H1 (cell line): ENCODE data around the gene KCNH8. TPM values are rescaled to one million over a fixed set of nuclear protein-coding genes. Genes with fewer than 3 reads are reported as not detected.

Source experiments
- CTCF ChIA-PET: fragments of 300-600 bp; sonication (Branson Sonifier 250); formaldehyde crosslinking; loops from one replicate; lab custom pipeline; 2021; ENCODE audit not compliant: partially characterized antibody; lab: Charles Lee
- POLR2A ChIA-PET: fragments of 300-600 bp; sonication (Branson Sonifier 250); formaldehyde crosslinking; loops from one replicate; lab custom pipeline; 2021; ENCODE audit warnings: inconsistent platforms; ENCODE audit not compliant: partially characterized antibody; lab: Charles Lee
- DNase-seq, 2 experiments: peaks; one replicate each; pipeline versions ENCODE4 v3.0.0 to v3.0.0-alpha.2; 2010 to 2022; ENCODE audit warnings: low spot score in 2 of 2, low read depth in 1 of 2, mixed read lengths in 1 of 2
- FAIRE-seq: peaks from 2 replicates; lab custom pipeline; 2011; peaks lifted over from hg19 to GRCh38; lab: Jason Lieb, UNC
- H2AFZ ChIP-seq: 2 replicates; pipeline ENCODE4 v1.8.1; 2012; ENCODE audit warnings: low read length, inconsistent platforms
- H2AK5ac ChIP-seq: 2 replicates; pipeline ENCODE4 v1.6.1; 2013; ENCODE audit warnings: low read depth, low read length
- H2BK120ac ChIP-seq: replicated peaks from 2 replicates; pipeline ENCODE3; 2013; ENCODE audit warnings: low read depth, low read length, inconsistent platforms
- H2BK12ac ChIP-seq: 2 replicates; pipeline ENCODE4 v1.6.1; 2013; ENCODE audit warnings: low read depth, low read length
- H2BK15ac ChIP-seq: 2 replicates; pipeline ENCODE4 v1.6.1; 2013; ENCODE audit warnings: low read length
- H2BK20ac ChIP-seq: 2 replicates; pipeline ENCODE4 v1.6.1; 2013; ENCODE audit warnings: low read length
- H2BK5ac ChIP-seq: 2 replicates; pipeline ENCODE4 v1.6.1; 2013; ENCODE audit warnings: low read depth, low read length
- H3K14ac ChIP-seq: 2 replicates; pipeline ENCODE4 v1.6.1; 2013; ENCODE audit warnings: inconsistent platforms; ENCODE audit not compliant: insufficient read length
- H3K18ac ChIP-seq: 2 replicates; pipeline ENCODE4 v1.6.1; 2013; ENCODE audit warnings: low read length; ENCODE audit errors: extremely low read depth
- H3K23ac ChIP-seq: 2 replicates; pipeline ENCODE4 v1.6.1; 2013; ENCODE audit warnings: inconsistent platforms; ENCODE audit not compliant: insufficient read length
- H3K23me2 ChIP-seq: 2 replicates; pipeline ENCODE4 v1.6.1; 2013; ENCODE audit warnings: low read depth, low read length
- H3K27ac ChIP-seq: 2 replicates; pipeline ENCODE4 v1.6.1; 2011; ENCODE audit warnings: low read depth, low read length, inconsistent platforms
- H3K27me3 ChIP-seq, 4 experiments: replicated peaks in 1 of 4; 1 replicate in 1 of 4; 2 replicates in 3 of 4; pipeline versions ENCODE4 v1.6.1 to v1.8.1; 2011 to 2013; ENCODE audit warnings: low read length in 3 of 4, mild to moderate bottlenecking in 3 of 4, inconsistent platforms in 2 of 4, mixed read lengths in 2 of 4, moderate library complexity in 1 of 4; ENCODE audit not compliant: control insufficient read depth in 3 of 4, insufficient read depth in 3 of 4; ENCODE audit errors: extremely low read depth in 1 of 4
- H3K36me3 ChIP-seq, 4 experiments: 2 replicates each; pipeline versions ENCODE4 v1.6.1 to v1.8.1; 2011 to 2013; ENCODE audit warnings: mild to moderate bottlenecking in 4 of 4, low read length in 3 of 4, moderate library complexity in 2 of 4, control low read depth in 1 of 4, inconsistent platforms in 1 of 4; ENCODE audit not compliant: insufficient read depth in 4 of 4, control insufficient read depth in 2 of 4
- H3K4ac ChIP-seq: replicated peaks from 2 replicates; pipeline ENCODE3; 2013; ENCODE audit warnings: low read length, low read depth, mixed read lengths, inconsistent platforms; ENCODE audit not compliant: insufficient read length
- H3K4me1 ChIP-seq, 4 experiments: replicated peaks in 1 of 4; 1 replicate in 1 of 4; 2 replicates in 3 of 4; pipeline versions ENCODE4 v1.6.1 to v1.8.1; 2011 to 2013; ENCODE audit warnings: low read length in 3 of 4, inconsistent platforms in 2 of 4, mixed read lengths in 1 of 4; ENCODE audit not compliant: insufficient read depth in 4 of 4, control insufficient read depth in 3 of 4
- H3K4me2 ChIP-seq, 2 experiments: 2 replicates each; pipeline versions ENCODE4 v1.6.1 to v1.8.1; 2011 to 2013; ENCODE audit warnings: low read depth in 2 of 2, low read length in 2 of 2, control low read depth in 1 of 2, inconsistent platforms in 1 of 2, mild to moderate bottlenecking in 1 of 2; ENCODE audit not compliant: insufficient read depth in 1 of 2
- H3K4me3 ChIP-seq, 4 experiments: fragments of 200-600, 300-600 bp in 1 of 4; sonication (generic), shearing (Covaris generic), sonication (Bioruptor Twin) in 1 of 4; 2 replicates each; pipeline versions ENCODE4 v1.5.1 to v1.8.1; 2011 to 2016; ENCODE audit warnings: low read length in 4 of 4, low read depth in 3 of 4, control low read depth in 2 of 4, inconsistent platforms in 2 of 4, mild to moderate bottlenecking in 2 of 4, mixed read lengths in 1 of 4, moderate library complexity in 1 of 4; ENCODE audit not compliant: insufficient read depth in 2 of 4; ENCODE audit errors: extremely low read depth in 1 of 4
- H3K56ac ChIP-seq: replicated peaks from 2 replicates; pipeline ENCODE3; 2013; ENCODE audit warnings: low read depth, mild to moderate bottlenecking, mixed read lengths, low read length, inconsistent platforms; ENCODE audit not compliant: insufficient read length
- H3K79me1 ChIP-seq: 2 replicates; pipeline ENCODE4 v1.6.1; 2013; ENCODE audit warnings: low read depth, low read length, control low read depth
- H3K79me2 ChIP-seq, 2 experiments: 2 replicates each; pipeline versions ENCODE4 v1.6.1 to v1.8.1; 2012 to 2013; ENCODE audit warnings: low read length in 2 of 2, mild to moderate bottlenecking in 2 of 2, inconsistent platforms in 1 of 2; ENCODE audit not compliant: insufficient read depth in 2 of 2, control insufficient read depth in 1 of 2
- H3K9ac ChIP-seq, 4 experiments: replicated peaks in 1 of 4; 1 replicate in 1 of 4; 2 replicates in 3 of 4; pipeline versions ENCODE4 v1.6.1 to v1.8.1; 2011 to 2013; ENCODE audit warnings: low read depth in 3 of 4, low read length in 3 of 4, control low read depth in 2 of 4, mild to moderate bottlenecking in 2 of 4, moderate library complexity in 2 of 4, inconsistent platforms in 1 of 4; ENCODE audit errors: extremely low read depth in 1 of 4
- H3K9me3 ChIP-seq, 2 experiments: 2 replicates each; pipeline versions ENCODE4 v1.6.1 to v1.8.1; 2012 to 2013; ENCODE audit warnings: mild to moderate bottlenecking in 2 of 2, moderate library complexity in 2 of 2, control low read depth in 1 of 2, inconsistent platforms in 1 of 2, low read depth in 1 of 2, low read length in 1 of 2, mixed read lengths in 1 of 2; ENCODE audit not compliant: insufficient read depth in 2 of 2
- H4K20me1 ChIP-seq, 2 experiments: replicated peaks in 1 of 2; 2 replicates each; pipeline versions ENCODE3 to v1.8.1; 2011 to 2013; ENCODE audit warnings: inconsistent platforms in 2 of 2, low read length in 2 of 2, mild to moderate bottlenecking in 1 of 2; ENCODE audit not compliant: insufficient read depth in 2 of 2, control insufficient read depth in 1 of 2
- H4K5ac ChIP-seq: 2 replicates; pipeline ENCODE4 v1.6.1; 2013; ENCODE audit warnings: low read length, low read depth, mixed read lengths, inconsistent platforms; ENCODE audit not compliant: insufficient read length
- H4K8ac ChIP-seq: 2 replicates; pipeline ENCODE4 v1.8.0; 2013; ENCODE audit warnings: mild to moderate bottlenecking, moderate library complexity, low read length, inconsistent platforms; ENCODE audit not compliant: insufficient read depth; ENCODE audit errors: extremely low read depth
- H4K91ac ChIP-seq: replicated peaks from 2 replicates; pipeline ENCODE3; 2013; ENCODE audit warnings: low read length, mixed read lengths, inconsistent platforms; ENCODE audit not compliant: insufficient read length
- ATF3 ChIP-seq: IDR thresholded peaks from 2 replicates; pipeline ENCODE4 v1.6.1; 2011; ENCODE audit warnings: low read depth, mild to moderate bottlenecking, low read length; ENCODE audit not compliant: insufficient read depth
- BCL11A ChIP-seq, 2 experiments: IDR thresholded peaks; one replicate each; pipeline ENCODE4 v1.6.1; 2011; ENCODE audit warnings: low read depth in 2 of 2, low read length in 2 of 2, mild to moderate bottlenecking in 2 of 2
- NANOG ChIP-seq: IDR thresholded peaks from 2 replicates; pipeline ENCODE4 v1.6.1; 2011; ENCODE audit warnings: low read length, low read depth, mild to moderate bottlenecking, inconsistent platforms; ENCODE audit not compliant: insufficient read depth, poor library complexity, severe bottlenecking
- POLR2AphosphoS5 ChIP-seq: IDR thresholded peaks from 2 replicates; pipeline ENCODE4 v1.6.1; 2011; ENCODE audit warnings: low read depth, low read length
- RBBP5 ChIP-seq: IDR thresholded peaks from 2 replicates; pipeline ENCODE4 v1.7.1; 2012; ENCODE audit warnings: low read depth, mild to moderate bottlenecking, inconsistent platforms, low read length, moderate library complexity, borderline replicate concordance
- RXRA ChIP-seq: IDR thresholded peaks from 2 replicates; pipeline ENCODE4 v1.6.1; 2011; ENCODE audit warnings: low read depth, mild to moderate bottlenecking, low read length, moderate library complexity; ENCODE audit not compliant: insufficient read depth
- WGBS, 2 experiments: shearing (Covaris generic) in 1 of 2; methylation state at CpG; one replicate each; pipeline versions ENCODE4 v1.1.6 to v1.1.7; 2013 to 2015; ENCODE audit warnings: low lambda C conversion rate in 2 of 2, mixed read lengths in 2 of 2, inconsistent platforms in 1 of 2, low coverage in 1 of 2, missing lambda C conversion rate in 1 of 2; ENCODE audit not compliant: insufficient replicate concordance in 2 of 2, insufficient coverage in 1 of 2, insufficient read length in 1 of 2; ENCODE audit errors: extremely low coverage in 1 of 2, missing lambda C conversion rate in 1 of 2; 5-methylcytosine and 5-hydroxymethylcytosine counted together
- polyA plus RNA-seq, 7 experiments: library from polyadenylated mRNA; depleted of rRNA in 3 of 7; stranded (reverse) in 5 of 7; unstranded in 2 of 7; fragments of >200 nt in 5 of 7; fragments of 200-250 nt in 2 of 7; gene quantifications; 1 replicate in 5 of 7; 2 replicates in 1 of 7; 4 replicates in 1 of 7; pipeline versions ENCODE4 v1.2.1 to v1.2.3, GENCODE V29; 2011 to 2013; ENCODE audit warnings: missing spikeins in 2 of 7, mixed read lengths in 2 of 7
- total RNA-seq: library from RNA; stranded (reverse); fragmentation: NEBNext Ultra II Directional; extraction: Animal tissue kit (Norgen Biotek cat#: 25700); gene quantifications from 2 replicates; pipeline ENCODE4 v1.2.1, GENCODE V29; 2021

KCNH8 gene
- total and polyA plus RNA-seq, 2 of the 8 experiments (the other 6 are each of a cell fraction or from before 2014, with no cell fraction given) = 2.2 to 2.4 TPM

GRCh38 chr3:19254784-19255338 is 106.6 kb downstream of the KCNH8 start:
- H3K23me2 ChIP-seq = no peaks in the 10 kb centered on the region
- H2BK15ac ChIP-seq = no peak overlapping the region
- H3K79me2 ChIP-seq = no peaks in the 10 kb centered on the region
- H2AFZ ChIP-seq = no peak overlapping the region
- POLR2A ChIA-PET = no interaction called here
- no peak overlapping the region for H3K56ac ChIP-seq
- H3K4me3 ChIP-seq = no peak overlapping the region
- WGBS, 2 experiments = 87% methylated on average over 5 of the region's 5 CpGs; no CpG with 5 or more reads in 1 of the 2 experiments
- no peak overlapping the region for H4K91ac ChIP-seq
- H3K18ac ChIP-seq = no peak overlapping the region
- CTCF ChIA-PET = interaction anchor here (0.9 to 3.1 kb wide), 6 partner anchors 9 to 633 kb away, joined by 3 to 18 read pairs (median 4); no protein-coding TSS in a partner anchor
- H3K4ac ChIP-seq = no peak overlapping the region
- H4K8ac ChIP-seq = no peak overlapping the region
- no peaks in the 10 kb centered on the region for H3K79me1 ChIP-seq
- H3K9ac ChIP-seq = no peak overlapping the region
- no peak overlapping the region for H3K4me2 ChIP-seq
- no peak overlapping the region for H2BK5ac ChIP-seq
- no peaks in the 10 kb centered on the region for H3K27me3 ChIP-seq
- no peak for FAIRE-seq
- no peak for DNase-seq
- no peak overlapping the region for H2BK12ac ChIP-seq
- H3K9me3 ChIP-seq = peaks cover 3 to 4% of the 10 kb centered on the region in 2 experiments; a peak in 1 of 4 replicates
- no peak overlapping the region for H3K23ac ChIP-seq
- H2AK5ac ChIP-seq = no peak overlapping the region
- peaks cover 0 to 6% (median 0%) of the 10 kb centered on the region in 4 experiments; a peak in 2 of 7 replicates for H3K4me1 ChIP-seq
- H2BK120ac ChIP-seq = no peak overlapping the region
- peaks cover 0 to 3% (median 0%) of the 10 kb centered on the region in 4 experiments; a peak in 1 of 8 replicates for H3K36me3 ChIP-seq
- TF ChIP-seq NANOG = no peak
- TF ChIP-seq ATF3 = no peak
- no peak for TF ChIP-seq RBBP5
- TF ChIP-seq POLR2AphosphoS5 = no peak
- TF ChIP-seq RXRA = no peak
- TF ChIP-seq BCL11A (IDR thresholded peaks at IDR 0.05; ENCODE audit: low read depth in 2 of 2, low read length in 2 of 2) = no peak
- no peak overlapping the region for H3K14ac ChIP-seq
- H3K27ac ChIP-seq = no peak overlapping the region
- no peak overlapping the region for H2BK20ac ChIP-seq
- H4K5ac ChIP-seq = no peak overlapping the region
- H4K20me1 ChIP-seq = no peaks in the 10 kb centered on the region
